ENCODE data around the gene POU2AF1.

- no peak for TF ChIP-seq MAX (CRISPR knock-in tag; IDR thresholded peaks at IDR 0.05)
- no peak for TF ChIP-seq CTCF (IDR thresholded peaks at IDR 0.05)
- TF ChIP-seq E2F5 (CRISPR knock-in tag; IDR thresholded peaks at IDR 0.05): no peak
- no peak for TF ChIP-seq CREB1 (CRISPR knock-in tag; IDR thresholded peaks at IDR 0.05)
- TF ChIP-seq RELA (CRISPR knock-in tag; IDR thresholded peaks at IDR 0.05; ENCODE audit: borderline replicate concordance): no peak
- no peak for TF ChIP-seq CBFB (CRISPR knock-in tag; IDR thresholded peaks at IDR 0.05; ENCODE audit: low read depth)
- TF ChIP-seq ZNF317 (CRISPR knock-in tag; IDR thresholded peaks at IDR 0.05; ENCODE audit: borderline replicate concordance, low read depth): no peak
These were observed 23.0 kb downstream of the POU2AF1 start for GRCh38 chr11:111355956-111356659.
